Neural cell (in vitro differentiated cells): ENCODE data around the gene KCNJ6. TPM values are rescaled to one million over a fixed set of nuclear protein-coding genes. Genes with fewer than 3 reads are reported as not detected.

Experiments used
- H2AFZ ChIP-seq: fragments of 200-600, 300-800 bp; sonication (generic), shearing (Covaris generic); 2 replicates; pipeline ENCODE4 v1.6.0; 2014; ENCODE audit warnings: low read depth, mild to moderate bottlenecking, antibody characterized with exemption, low read length, moderate library complexity
- H3F3A ChIP-seq: fragments of 200-600 bp; shearing (Covaris generic); 2 replicates; pipeline ENCODE4 v1.6.1; 2016; ENCODE audit warnings: mild to moderate bottlenecking, moderate library complexity, mixed read lengths, antibody characterized with exemption, low read length; ENCODE audit not compliant: insufficient read depth, poor library complexity, severe bottlenecking
- H3K27ac ChIP-seq: fragments of 200-600, 300-800 bp; sonication (generic), shearing (Covaris generic); 2 replicates; pipeline ENCODE4 v1.5.1; 2014; ENCODE audit warnings: mild to moderate bottlenecking, low read length, moderate library complexity
- H3K27me3 ChIP-seq: fragments of 300-800, 200-600 bp; sonication (generic), shearing (Covaris generic); 2 replicates; pipeline ENCODE4 v1.6.0; 2014; ENCODE audit warnings: mild to moderate bottlenecking, low read depth, low read length, moderate library complexity; ENCODE audit not compliant: insufficient read depth
- H3K36me3 ChIP-seq: fragments of 300-800, 200-600 bp; sonication (generic), shearing (Covaris generic); 2 replicates; pipeline ENCODE4 v1.5.1; 2014; ENCODE audit warnings: mild to moderate bottlenecking, antibody characterized with exemption, low read length, moderate library complexity; ENCODE audit not compliant: insufficient read depth
- H3K4me2 ChIP-seq: fragments of 300-800, 200-600 bp; sonication (generic), shearing (Covaris generic); 2 replicates; pipeline ENCODE4 v1.6.0; 2014; ENCODE audit warnings: mild to moderate bottlenecking, low read length
- H3K4me3 ChIP-seq: fragments of 300-800, 200-600 bp; sonication (generic), shearing (Covaris generic); 2 replicates; pipeline ENCODE4 v1.5.1; 2014; ENCODE audit warnings: mild to moderate bottlenecking, low read length, moderate library complexity
- H3K79me2 ChIP-seq: fragments of 200-600 bp; shearing (Covaris generic); replicated peaks from 2 replicates; pipeline ENCODE4 v1.6.0; 2014; ENCODE audit warnings: mild to moderate bottlenecking, low read length, moderate library complexity; ENCODE audit not compliant: insufficient read depth
- H3K9ac ChIP-seq: fragments of 300-800, 200-600 bp; sonication (generic), shearing (Covaris generic); 2 replicates; pipeline ENCODE4 v1.6.1; 2016; ENCODE audit warnings: mild to moderate bottlenecking, low read length, mixed read lengths
- H3K9me2 ChIP-seq: fragments of 200-600 bp; shearing (Covaris generic); 2 replicates; pipeline ENCODE4 v1.6.1; 2016; ENCODE audit warnings: mild to moderate bottlenecking, low read length, mixed read lengths; ENCODE audit not compliant: insufficient read depth
- H3K9me3 ChIP-seq: fragments of 200-600, 300-800 bp; sonication (generic), shearing (Covaris generic); 2 replicates; pipeline ENCODE4 v1.6.1; 2016; ENCODE audit warnings: mild to moderate bottlenecking, mixed run types, low read length, moderate library complexity, mixed read lengths
- H4K20me1 ChIP-seq: fragments of 200-600 bp; shearing (Covaris generic); 2 replicates; pipeline ENCODE4 v1.6.1; 2016; ENCODE audit warnings: mild to moderate bottlenecking, mixed run types; ENCODE audit not compliant: insufficient read depth
- CTCF ChIP-seq: fragments of 450-650 bp; IDR thresholded peaks from 2 replicates; pipeline ENCODE4 v1.5.1; 2014; ENCODE audit warnings: antibody characterized with exemption, mild to moderate bottlenecking, moderate library complexity; ENCODE audit not compliant: poor library complexity, severe bottlenecking
- EP300 ChIP-seq: fragments of 450-650 bp; conservative IDR thresholded peaks from 2 replicates; pipeline ENCODE4 v1.6.1; 2014; ENCODE audit warnings: antibody characterized with exemption, mild to moderate bottlenecking, moderate library complexity; ENCODE audit not compliant: poor library complexity, severe bottlenecking
- EZH2 ChIP-seq: fragments of 200-600, 300-800 bp; shearing (Covaris generic), sonication (generic); IDR thresholded peaks from 2 replicates; pipeline ENCODE4 v1.6.1; 2014; ENCODE audit warnings: antibody characterized with exemption, low read length, borderline replicate concordance, mild to moderate bottlenecking; ENCODE audit not compliant: insufficient read depth, poor library complexity, severe bottlenecking
- MXI1 ChIP-seq: fragments of 450-650 bp; conservative IDR thresholded peaks from 2 replicates; pipeline ENCODE4 v1.6.1; 2014; ENCODE audit warnings: antibody characterized with exemption, mild to moderate bottlenecking; ENCODE audit not compliant: poor library complexity, severe bottlenecking
- POLR2AphosphoS5 ChIP-seq: IDR thresholded peaks from 2 replicates; pipeline ENCODE4 v1.6.1; 2012
- RAD21 ChIP-seq: fragments of 450-650 bp; conservative IDR thresholded peaks from 2 replicates; pipeline ENCODE4 v1.6.1; 2014; ENCODE audit warnings: antibody characterized with exemption, mild to moderate bottlenecking, moderate library complexity
- SMC3 ChIP-seq: fragments of 450-650 bp; conservative IDR thresholded peaks from 2 replicates; pipeline ENCODE4 v1.6.1; 2014; ENCODE audit warnings: antibody characterized with exemption, mild to moderate bottlenecking, moderate library complexity; ENCODE audit not compliant: poor library complexity
- TAF1 ChIP-seq: IDR thresholded peaks from 2 replicates; pipeline ENCODE4 v1.6.1; 2012; ENCODE audit warnings: low read depth
- polyA plus RNA-seq: library from polyadenylated mRNA; depleted of rRNA; stranded (reverse); fragments of >200 nt; gene quantifications from 2 replicates; pipeline ENCODE4 v1.2.3, GENCODE V29; 2014
- TF ChIP-seq, protein P1 (sequence below): IDR thresholded peaks from 2 replicates; pipeline ENCODE4 v1.6.1; 2012; ENCODE audit warnings: borderline replicate concordance

KCNJ6 gene
- polyA plus RNA-seq, 1 donor from 2014 or later: 1.7 TPM

DNA sequence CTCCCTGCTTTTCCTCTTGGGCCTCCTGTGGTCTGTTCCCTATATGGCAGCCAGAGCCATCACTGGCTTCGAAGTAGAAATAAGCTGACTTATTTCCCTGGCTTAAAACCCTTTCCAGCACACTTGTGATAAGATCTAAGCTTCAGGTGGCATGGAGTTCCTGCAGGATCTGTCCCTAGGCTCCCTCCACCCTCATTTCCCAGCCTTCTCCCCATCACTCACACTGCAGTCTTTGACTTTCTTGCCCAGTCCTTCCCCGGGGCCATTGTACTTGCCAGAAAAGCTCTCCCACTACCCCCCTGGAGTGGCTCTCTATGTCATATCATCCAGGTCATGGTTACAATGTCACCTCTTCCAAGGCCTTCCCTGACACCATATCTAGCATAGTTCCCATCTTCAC lies 55.8 kb downstream of the KCNJ6 start:
- no peaks in the 10 kb centered on the region for H3K27me3 ChIP-seq
- H3K27ac ChIP-seq: no peak overlapping the region
- H3K9me2 ChIP-seq: no peaks in the 10 kb centered on the region
- no peaks in the 10 kb centered on the region for H3K79me2 ChIP-seq
- H4K20me1 ChIP-seq: no peaks in the 10 kb centered on the region
- no peak for TF ChIP-seq EZH2
- TF ChIP-seq RAD21: no peak
- TF ChIP-seq SMC3: no peak
- TF ChIP-seq TAF1: no peak
- TF ChIP-seq POLR2AphosphoS5: no peak
- TF ChIP-seq, protein P1, sequence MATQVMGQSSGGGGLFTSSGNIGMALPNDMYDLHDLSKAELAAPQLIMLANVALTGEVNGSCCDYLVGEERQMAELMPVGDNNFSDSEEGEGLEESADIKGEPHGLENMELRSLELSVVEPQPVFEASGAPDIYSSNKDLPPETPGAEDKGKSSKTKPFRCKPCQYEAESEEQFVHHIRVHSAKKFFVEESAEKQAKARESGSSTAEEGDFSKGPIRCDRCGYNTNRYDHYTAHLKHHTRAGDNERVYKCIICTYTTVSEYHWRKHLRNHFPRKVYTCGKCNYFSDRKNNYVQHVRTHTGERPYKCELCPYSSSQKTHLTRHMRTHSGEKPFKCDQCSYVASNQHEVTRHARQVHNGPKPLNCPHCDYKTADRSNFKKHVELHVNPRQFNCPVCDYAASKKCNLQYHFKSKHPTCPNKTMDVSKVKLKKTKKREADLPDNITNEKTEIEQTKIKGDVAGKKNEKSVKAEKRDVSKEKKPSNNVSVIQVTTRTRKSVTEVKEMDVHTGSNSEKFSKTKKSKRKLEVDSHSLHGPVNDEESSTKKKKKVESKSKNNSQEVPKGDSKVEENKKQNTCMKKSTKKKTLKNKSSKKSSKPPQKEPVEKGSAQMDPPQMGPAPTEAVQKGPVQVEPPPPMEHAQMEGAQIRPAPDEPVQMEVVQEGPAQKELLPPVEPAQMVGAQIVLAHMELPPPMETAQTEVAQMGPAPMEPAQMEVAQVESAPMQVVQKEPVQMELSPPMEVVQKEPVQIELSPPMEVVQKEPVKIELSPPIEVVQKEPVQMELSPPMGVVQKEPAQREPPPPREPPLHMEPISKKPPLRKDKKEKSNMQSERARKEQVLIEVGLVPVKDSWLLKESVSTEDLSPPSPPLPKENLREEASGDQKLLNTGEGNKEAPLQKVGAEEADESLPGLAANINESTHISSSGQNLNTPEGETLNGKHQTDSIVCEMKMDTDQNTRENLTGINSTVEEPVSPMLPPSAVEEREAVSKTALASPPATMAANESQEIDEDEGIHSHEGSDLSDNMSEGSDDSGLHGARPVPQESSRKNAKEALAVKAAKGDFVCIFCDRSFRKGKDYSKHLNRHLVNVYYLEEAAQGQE: no peak
- no peak for TF ChIP-seq EP300
- no peak for TF ChIP-seq MXI1
- no peak for TF ChIP-seq CTCF
- no peak overlapping the region for H3K4me2 ChIP-seq
- no peaks in the 10 kb centered on the region for H3F3A ChIP-seq
- H2AFZ ChIP-seq: no peak overlapping the region
- no peak overlapping the region for H3K4me3 ChIP-seq
- no peak overlapping the region for H3K9ac ChIP-seq
- H3K36me3 ChIP-seq: no peaks in the 10 kb centered on the region
- H3K9me3 ChIP-seq: no peaks in the 10 kb centered on the region

- no peaks in the 10 kb centered on the region for H3K27me3 ChIP-seq
- H3K27ac ChIP-seq: no peak overlapping the region
- H3K4me2 ChIP-seq: no peak overlapping the region
- no peaks in the 10 kb centered on the region for H3K36me3 ChIP-seq
- H3K9ac ChIP-seq: no peak overlapping the region
- H3F3A ChIP-seq: no peaks in the 10 kb centered on the region
- H2AFZ ChIP-seq: no peak overlapping the region
- no peak overlapping the region for H3K4me3 ChIP-seq
- H4K20me1 ChIP-seq: no peaks in the 10 kb centered on the region
- no peaks in the 10 kb centered on the region for H3K79me2 ChIP-seq
- no peaks in the 10 kb centered on the region for H3K9me3 ChIP-seq
- TF ChIP-seq TAF1 (no peak), EP300 (no peak), RAD21 (no peak), MXI1 (no peak), CTCF (no peak)
- TF ChIP-seq, protein P1: no peak
- no peaks in the 10 kb centered on the region for H3K9me2 ChIP-seq
These were observed 60.3 kb downstream of the KCNJ6 start for GRCh38 chr21:37855647-37856625.
